Epithelial cell of prostate (primary cell): ENCODE data around the gene MORN1.

Experiments used
- DNase-seq: peaks from one replicate; pipeline ENCODE4 v3.0.0-alpha.2; 2011; ENCODE audit warnings: low read depth, low spot score
- H3K27ac ChIP-seq: fragments of 450-650 bp; 2 replicates; pipeline ENCODE4 v1.5.1; 2017; ENCODE audit warnings: mild to moderate bottlenecking

The MORN1 gene

DNA sequence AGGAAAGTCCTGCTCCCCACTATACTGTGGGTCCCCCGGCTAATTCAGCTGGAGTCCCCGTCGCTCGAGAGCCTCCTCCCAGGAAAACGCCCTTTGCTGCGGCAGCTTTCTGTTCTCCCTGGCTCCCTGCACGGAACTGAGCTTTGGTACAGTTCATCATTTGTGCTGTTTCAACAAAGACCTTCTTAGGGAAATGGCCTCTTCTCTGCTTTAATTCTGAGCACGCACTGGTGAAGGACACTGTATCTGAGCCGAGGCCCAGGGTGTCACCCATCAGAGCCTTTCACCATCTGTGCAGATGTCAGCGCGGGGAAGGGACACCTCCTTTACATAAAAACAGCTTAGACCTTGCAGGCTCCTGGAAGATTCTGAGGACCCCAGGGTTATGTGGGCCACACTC is 34.5 kb upstream of the MORN1 start:
- H3K27ac ChIP-seq, result no peak overlapping the region
- DNase-seq, result no peak

DNA sequence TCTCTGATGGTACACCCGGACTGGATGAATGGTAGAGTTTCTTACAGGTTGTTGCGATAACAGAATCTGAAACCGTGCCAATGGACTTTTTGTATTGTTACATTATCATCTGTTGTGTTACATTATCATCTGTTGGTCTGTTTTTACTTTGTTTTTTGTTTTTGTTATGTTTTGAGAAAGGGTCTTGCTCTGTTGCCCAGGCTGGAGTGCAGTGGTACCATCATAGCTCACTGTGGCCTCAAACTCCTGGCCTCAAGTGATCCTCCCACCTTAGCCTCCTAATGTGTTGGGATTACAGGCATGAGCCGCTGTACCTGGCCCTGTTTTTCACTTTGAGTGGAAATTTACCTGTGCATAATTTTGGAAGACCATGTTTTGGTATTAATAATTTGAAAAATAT is 31.2 kb upstream of the MORN1 start:
- H3K27ac ChIP-seq, result no peak overlapping the region
- no peak for DNase-seq

DNA sequence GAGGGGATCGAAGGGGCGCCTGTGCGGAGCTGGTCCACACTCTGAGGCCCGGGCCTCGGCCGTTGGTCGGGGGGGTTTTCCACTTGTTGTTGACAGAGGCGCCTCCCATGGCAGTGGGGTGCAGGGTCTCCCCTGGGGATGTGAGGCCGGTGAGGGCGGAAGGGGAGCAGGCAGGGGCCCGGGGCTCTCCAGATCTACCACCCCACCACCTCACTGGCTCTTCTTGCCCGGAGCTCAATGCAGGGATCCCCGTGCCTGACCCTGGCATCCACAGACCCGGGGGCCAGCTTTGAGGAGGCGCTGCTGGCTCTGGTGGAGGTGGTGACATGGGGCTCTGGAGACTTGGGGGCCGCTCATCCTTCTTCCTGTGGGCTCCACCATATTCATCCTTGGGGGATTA is 28.1 kb upstream of the MORN1 start:
- DNase-seq, result no peak
- no peak overlapping the region for H3K27ac ChIP-seq

DNA sequence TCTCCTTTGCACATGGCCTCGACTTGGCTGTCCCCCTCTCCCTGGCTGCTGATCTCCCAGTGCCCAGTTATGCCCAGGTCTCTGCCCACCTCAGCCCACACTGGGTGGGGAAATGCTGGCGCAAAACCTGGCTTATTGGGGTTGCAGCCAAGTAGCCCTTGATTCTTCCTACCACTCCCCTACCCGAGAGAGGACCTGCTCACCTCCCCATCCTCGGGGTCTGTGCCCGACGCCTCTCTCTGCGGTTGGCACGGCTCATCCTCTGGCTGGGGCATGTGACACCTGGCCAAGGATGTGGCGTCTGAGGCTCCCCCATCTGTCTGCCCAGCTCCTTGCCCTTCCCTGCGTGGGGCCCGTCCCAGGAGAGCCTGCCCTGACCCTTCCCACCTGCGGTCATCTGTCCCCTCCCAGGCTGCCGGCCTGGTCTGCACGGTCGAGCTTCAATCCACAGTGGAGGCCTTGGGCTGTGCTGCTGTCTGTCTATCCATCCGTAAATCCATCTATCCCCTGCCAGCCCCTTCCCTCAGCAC is 27.5 kb upstream of the MORN1 start:
- DNase-seq, result no peak
- no peak overlapping the region for H3K27ac ChIP-seq

DNA sequence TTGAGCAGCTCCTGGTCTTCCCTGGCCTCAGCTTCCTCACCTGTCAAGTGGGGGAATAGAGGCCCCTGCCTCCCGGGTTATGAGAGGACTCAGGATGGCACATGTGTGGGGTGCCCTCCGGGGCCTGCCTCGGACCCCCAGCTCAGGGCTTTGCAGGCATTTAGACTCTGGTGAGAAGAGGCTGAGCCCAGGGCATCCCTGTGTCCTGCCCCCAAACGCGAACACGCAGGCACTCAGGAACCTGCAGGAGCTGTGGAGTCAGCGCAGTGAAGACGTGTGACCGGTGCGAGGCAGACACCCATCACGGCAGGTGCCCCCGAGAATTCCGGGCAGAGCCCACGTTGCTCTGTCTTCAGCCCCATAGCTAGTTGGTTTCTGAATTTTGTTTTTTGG is 26.5 kb upstream of the MORN1 start:
- DNase-seq, result no peak
- no peak overlapping the region for H3K27ac ChIP-seq

DNA sequence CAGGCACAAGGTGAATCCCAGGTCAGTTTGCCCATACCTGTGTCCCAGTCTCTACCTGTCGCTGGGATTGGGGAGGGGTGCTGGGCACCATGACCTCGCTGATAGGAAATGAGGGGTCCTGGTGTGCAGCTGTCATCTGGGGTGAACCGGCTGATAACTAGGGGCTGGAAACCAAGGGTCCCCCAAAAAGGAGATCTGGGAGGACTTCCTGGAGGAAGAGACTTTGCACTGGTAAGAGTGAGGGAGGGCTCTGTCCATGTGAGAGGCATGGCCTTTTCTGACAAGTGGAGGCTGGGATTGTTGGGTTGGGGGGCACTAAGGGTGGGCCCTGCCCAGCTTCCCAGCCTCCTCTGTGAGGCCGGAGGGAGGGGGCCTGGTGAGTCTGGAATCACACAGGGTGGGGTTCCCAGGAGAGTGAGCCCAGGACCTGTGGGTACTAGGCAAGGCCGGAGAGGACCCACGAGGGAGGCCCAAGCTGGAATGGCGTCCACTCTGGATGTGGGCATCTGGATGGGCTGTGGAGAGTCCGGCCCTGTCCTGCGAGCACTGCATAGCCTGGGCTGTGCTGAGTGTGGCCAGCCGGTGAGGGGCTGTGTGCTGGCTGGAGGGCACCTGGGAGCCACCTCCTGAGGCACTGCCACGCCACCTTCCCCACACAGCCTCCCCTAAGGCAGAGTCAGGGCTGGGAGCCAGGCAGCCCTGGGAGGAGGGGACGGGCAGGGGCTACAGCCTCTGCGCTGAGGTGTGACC is 25.9 kb upstream of the MORN1 start:
- DNase-seq, result no peak
- no peak overlapping the region for H3K27ac ChIP-seq

DNA sequence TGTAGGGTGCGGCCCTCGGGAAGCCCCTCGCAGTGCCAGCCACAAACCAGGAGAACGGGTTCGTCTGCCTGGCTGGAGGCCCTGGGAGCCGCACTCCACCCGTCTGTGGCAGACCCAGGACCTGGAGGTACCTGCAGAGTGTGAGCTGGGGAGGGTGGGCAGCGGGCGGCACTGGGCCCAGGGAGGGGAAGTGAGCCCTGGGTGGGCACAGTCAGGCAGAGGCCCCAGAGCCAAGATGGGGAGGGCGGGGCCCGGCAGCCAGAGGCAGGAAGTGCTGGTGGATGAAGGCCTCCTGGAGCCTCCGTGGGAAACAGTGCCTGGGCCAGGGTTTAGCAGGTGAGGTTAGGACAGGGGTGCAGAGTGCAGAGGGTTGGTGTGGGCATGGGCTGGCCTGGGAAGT is 25.0 kb upstream of the MORN1 start:
- DNase-seq, result no peak
- H3K27ac ChIP-seq, result peak overlapping the region; percentile 44

DNA sequence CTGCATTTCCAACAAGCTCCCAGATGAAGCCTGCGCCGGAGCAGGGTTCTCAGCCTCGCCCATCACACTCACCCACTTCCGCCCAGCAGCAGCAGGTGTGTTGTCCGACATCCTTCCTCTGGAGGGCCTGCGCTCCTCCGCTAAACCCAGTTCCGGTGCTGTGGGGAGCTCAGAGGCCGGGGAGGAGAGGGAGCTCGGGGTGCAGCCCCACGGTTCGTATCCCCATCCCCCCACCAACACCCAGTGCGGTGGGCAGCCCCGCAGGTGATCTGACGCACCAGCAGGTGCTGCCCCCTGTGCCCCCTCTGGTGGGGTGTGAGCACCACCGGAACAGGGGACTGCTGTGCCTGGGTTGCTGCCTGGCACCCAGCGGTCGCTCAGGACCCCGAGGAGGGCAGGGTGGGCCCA is 24.5 kb upstream of the MORN1 start:
- peak overlapping the region; percentile 44 for H3K27ac ChIP-seq

DNA sequence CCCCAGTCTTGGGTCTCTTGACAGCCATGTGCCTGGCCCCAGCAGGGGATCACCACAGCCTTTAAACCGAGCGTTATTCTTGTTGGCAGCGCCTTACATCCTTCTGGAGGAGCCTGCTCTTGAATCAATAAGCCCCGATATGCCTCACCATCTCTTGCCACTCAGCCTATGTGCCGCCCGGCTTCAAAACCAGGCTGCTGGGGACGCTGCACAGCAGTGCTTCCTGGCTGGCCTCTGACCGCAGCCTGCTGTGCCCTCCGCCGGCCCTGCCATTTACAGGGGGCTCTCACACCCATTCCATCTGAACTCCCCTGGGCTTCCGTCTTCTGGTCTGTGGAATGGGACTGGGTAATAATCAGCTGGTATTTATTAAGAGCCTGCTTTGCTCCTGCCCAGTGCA is 24.0 kb upstream of the MORN1 start:
- no peak overlapping the region for H3K27ac ChIP-seq
- DNase-seq, result no peak

More for the DNA sequence above, 24.5 kb upstream of the MORN1 start:
- no peak for DNase-seq

DNA sequence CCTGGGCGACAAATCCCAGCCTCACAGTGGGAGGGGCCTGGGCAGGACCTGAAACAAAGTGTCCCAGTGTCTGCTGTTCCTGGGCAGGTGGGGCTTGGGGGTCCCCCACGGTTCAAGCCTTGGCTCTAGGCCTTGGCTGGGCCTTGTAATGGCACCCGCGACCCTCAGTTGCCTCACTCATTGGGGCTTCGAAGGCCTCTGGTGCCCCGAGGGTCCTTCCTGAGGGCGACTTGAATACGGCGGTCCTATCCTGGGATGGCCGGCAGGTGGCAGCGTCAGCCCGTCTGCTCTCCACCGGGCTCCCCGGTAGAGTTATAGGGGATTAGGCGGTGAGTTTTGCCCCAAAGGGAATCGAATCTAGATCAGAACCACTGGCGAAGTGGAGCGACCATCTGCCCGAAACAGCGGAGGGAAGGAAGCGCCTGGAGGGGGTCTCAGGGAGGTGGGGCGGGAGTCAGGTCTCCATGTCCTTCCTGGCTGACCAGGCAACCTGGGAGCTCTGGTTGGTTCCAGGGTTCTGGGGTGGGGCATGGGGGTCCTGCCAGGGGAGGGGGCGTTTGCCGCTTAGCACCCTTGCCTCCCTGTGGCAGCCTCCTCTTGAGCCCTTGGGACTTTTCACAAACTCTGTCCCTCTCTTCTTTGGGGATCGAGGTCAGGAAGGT is 23.1 kb upstream of the MORN1 start:
- H3K27ac ChIP-seq, result peak overlapping the region; percentile 64
- no peak for DNase-seq

DNA sequence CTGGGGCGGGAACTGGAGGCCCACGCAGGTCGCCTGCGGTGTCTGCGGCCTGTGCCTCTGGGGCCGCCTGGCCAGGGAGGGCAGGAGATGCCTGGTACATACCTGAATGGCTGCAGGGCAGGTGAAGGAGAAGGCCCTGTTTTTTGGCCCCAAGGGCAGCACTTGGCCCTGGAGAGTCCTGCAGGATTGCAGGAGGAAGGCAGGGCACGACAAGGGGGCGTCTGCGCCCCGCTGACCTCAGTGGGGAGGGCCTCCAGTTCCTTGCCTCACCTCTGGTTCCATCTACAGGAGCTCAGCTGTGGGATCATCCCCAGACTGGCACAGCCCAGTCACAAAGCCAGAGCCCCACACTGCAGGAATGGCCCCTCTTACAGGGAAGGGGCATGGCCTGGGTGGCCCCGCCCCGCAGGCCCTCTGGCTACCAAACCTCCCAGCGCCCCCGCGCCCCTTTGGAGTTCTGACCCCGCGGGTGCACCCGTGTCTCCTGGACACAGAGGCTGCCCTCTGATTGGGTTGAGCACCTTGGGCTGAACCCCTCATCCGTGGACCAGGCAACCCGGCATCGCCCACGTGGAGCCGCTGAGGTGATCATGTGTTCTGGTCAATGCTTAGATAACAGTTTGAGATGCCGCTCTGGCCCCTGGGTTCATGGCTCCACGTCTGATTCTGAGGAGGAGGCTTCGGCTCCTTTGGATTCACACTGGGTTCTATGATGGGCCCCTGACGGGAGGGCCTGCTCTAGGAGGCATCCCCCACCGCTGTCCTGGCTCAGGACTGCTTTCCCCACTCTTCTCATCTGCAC is 22.3 kb upstream of the MORN1 start:
- DNase-seq, result no peak
- peak overlapping the region; percentile 64 for H3K27ac ChIP-seq

DNA sequence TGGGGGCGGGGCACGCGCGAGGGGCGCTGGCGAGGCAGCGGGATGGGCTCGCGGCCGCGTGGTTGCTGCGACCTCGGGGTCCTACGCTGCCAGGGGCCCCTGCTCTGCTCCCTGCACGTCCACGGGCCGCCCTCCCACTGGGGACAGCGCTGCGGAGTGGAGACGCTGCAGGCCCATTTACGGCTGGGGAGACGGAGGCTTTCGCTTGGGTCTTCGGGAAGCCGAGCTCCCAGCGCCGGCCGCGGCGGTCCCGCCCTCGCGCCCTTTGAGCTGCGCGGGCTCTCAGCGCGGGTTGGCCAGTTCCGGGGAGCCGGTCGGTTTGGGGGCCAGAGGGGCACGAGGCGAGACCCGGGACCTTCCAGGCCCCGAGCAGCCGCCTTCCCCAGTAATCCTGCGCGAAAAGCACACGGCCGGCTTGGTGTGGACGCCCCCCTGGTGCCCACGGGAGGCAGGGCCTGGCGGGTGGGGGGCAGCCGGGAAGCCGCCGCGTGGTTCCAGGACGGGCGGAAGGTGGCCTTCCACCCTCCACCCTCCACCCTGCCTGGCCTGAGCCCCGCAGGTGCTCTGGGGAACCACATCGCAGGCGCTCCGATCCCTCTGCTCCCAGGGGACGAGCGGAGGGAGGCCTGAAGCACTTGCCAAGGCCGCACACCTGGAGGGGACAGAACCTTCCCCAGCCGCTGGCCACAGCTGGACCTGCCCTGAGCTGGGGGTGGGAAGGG is 21.6 kb upstream of the MORN1 start:
- DNase-seq, result no peak
- peak overlapping the region; percentile 64 for H3K27ac ChIP-seq

DNA sequence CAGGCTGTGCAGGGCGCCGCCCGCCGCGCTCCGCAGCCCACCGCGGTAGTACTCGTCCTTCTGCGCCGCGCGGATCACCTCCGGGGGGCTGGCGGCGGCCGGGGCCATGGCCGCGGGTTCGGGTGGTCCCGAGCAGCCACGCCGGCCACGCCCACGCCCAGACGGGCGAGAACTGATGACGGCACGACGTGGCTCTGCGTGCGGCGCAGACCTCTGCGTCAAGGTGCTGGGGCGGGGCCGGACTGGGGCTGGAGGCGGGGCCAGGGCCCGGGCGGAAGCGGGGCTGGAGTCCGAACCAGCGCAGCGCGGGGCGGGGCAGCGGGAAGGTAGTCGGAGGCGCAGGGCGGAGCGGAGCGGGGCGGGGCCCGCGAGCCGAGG is 21.0 kb upstream of the MORN1 start, which contains the start of gene PEX10:
Gene PEX10 (minus strand): TSS at position 170 of the 378 bp plus-strand sequence. CDS start 62 bp downstream, at position 108.
- H3K27ac ChIP-seq, result peak within 1 kb of the TSS; percentile 64
- DNase-seq, result peak; percentile 69

DNA sequence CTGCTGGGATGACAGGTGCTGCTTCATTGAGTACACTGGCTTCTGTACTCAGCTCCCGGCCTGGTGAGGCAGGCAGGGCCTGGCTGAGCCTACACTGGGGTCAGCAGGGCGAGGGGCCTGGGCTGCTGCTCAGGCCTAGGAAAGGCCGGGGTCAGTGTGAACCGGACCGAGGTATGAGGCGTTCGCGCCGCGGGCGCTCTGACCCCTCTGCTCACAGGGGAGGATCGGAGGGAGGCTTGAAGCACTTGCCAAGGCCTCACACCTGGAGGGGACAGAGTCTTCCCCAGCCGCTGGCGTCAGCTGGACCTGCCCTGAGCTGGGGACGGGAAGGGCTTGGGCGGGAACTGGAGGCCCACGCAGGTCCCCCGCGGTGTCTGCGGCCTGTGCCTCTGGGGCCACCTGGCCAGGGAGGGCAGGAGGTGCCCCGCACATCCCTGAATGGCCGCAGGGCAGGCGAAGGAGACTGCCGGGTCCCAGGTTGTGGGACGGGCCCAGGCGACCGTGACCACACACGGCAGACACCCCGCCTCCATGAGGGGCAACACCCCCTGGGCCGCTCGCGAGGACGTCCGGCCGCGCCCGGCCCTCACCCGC is 20.5 kb upstream of the MORN1 start:
- H3K27ac ChIP-seq, result peak overlapping the region; percentile 64
- DNase-seq, result no peak

DNA sequence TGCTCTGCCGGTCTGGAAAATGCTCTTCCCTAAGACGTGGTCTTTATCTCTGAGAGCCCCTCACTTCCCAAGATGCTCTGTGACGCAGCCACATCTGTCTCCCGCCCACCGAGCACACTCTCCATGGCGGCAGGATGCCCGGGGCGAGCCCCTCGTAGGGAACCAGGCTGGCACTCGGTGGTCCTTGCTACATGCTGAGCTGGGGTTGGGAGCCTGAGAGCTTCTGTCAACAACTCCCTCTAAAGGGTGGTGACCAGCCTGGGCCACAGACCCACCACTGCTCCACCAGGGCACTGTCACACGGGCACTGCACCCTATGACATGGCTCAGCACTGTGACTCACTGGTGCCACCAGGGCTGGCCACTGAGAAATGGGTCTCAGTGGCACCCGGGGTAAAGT is 18.4 kb upstream of the MORN1 start:
- DNase-seq, result no peak
- H3K27ac ChIP-seq, result no peak overlapping the region

DNA sequence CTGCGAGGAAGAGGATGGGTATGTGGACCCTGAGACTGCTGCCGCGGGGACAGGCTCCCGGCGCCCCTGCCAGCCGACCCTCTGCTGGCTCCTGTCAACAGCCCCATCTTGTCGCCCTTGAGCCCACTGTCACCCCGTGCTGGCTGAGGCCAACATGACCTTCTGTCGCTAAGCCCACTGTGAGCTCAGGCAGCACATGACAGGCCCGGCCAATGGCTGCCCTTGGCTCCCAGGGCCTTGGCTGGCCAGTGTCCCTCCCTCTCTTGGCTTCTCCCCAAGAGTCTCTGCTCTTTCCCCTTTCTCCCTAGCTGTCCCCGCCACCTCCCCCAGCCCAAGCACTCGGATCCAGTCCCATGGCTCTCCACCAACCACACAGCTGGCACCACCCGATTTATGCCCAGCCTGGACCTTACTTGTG is 17.5 kb upstream of the MORN1 start:
- DNase-seq, result no peak
- H3K27ac ChIP-seq, result no peak overlapping the region

DNA sequence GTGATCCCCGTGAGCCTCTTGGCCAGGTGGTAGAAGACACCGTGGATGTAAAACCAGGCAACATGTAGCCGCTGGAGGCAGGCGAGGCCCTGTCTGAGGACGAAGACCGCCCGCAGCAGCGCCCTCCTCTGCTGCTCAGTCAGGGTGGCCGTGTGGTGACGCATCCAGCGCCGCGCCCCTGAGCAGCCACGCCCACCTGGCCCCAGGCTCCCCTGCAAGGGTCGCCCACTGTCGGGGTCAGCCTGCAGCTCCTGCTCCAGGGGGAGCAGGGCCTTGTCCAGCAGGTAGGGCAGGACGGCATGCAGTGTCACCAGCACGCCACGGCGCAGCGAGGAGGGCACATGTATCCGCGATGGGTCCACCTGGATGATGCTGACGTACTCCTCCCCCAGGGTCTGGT is 17.1 kb upstream of the MORN1 start:
- H3K27ac ChIP-seq, result no peak overlapping the region
- no peak for DNase-seq

DNA sequence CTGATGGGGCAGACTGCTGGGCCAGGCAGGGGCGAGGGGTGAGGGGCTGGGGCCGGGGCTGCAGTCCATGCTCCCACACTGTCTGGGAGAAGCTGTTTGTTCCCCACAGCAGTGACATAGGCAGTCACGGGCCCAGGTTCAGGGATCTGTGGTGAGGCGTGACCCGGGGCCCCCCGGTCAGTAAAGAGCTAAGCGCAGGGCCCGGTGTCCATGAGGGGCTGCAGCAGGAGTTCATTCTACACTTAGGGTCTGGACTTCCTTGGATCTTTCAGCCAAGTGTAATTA is 16.6 kb upstream of the MORN1 start:
- H3K27ac ChIP-seq, result no peak overlapping the region
- DNase-seq, result no peak

DNA sequence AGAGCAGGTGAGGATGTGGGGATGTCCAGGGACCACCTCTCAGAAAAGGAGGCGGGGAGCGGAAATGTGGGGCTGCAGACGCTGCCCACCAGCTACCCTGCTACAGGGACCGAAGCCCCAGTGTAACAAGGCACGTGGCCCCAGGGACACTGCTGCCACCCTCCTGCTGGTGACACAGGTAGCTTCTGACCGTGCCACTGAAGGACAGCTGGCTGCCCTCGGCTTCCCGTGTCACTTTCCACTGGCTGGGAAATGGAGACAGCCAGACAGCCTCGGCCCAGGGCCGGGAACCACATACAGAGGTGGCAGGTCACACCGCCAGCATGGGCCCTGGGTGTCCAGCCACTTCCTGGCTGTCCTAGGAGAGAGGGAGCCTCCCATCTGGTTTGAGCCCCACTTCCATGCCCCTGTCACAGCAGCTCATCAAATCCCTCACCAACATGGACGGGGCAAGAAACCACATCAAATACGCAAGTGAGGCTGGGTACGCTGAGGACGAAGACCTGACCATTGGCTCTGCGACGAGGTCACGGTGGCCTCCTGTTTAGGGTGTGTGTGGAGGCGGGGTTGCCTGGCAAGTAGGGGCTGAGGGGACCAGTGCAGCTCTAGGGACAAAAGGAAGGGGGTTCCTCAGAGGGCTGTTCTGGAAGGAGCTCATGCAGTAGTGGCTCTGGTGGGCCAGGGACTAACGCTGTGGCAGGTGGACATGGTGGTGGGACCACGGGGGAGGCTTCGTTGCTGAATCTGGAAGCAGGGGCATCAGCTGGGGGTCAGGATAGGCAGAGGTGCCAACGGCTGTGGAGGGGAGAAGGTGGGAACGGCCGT is 16.0 kb upstream of the MORN1 start:
- DNase-seq, result no peak
- no peak overlapping the region for H3K27ac ChIP-seq
